Sigmoid colon (tissue), 3 donors: ENCODE results near the gene GRID1.

ENCODE experiments used
- CTCF ChIP-seq, 4 experiments: fragments of 450-650 bp in 3 of 4; fragments of 200-600 bp in 1 of 4; IDR thresholded peaks; one replicate each; pipeline ENCODE4 v1.5.1; 2016 to 2019; ENCODE audit warnings: antibody characterized with exemption in 4 of 4, mild to moderate bottlenecking in 3 of 4, moderate library complexity in 2 of 4
- POLR2A ChIP-seq, 2 donors: fragments of 450-650 bp; IDR thresholded peaks; one replicate each; pipeline ENCODE4 v1.6.1; 2016; ENCODE audit warnings: antibody characterized with exemption in 2 of 2, mild to moderate bottlenecking in 2 of 2, moderate library complexity in 2 of 2

DNA sequence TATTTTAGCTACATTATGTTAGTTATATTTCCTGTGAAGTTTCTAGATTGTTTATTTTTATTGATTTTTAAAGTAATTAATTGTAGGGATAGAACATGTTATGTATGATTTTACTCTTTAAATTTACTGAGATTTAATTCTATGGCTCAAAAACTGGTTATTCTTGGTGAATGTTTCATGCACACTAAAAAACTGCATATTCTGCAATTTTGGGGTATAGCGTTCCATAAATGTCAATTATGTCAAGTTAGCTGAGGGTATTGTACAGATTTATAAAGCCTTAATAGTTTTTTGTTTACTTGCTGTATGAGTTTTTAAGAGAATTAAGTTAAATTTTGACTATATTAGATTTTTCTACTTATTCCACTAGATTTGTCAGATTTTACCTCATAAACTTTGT is 669.7 kb downstream of the GRID1 start:
- TF ChIP-seq CTCF (IDR thresholded peaks at IDR 0.05) (no peak), POLR2A (IDR thresholded peaks at IDR 0.05) (no peak)
